B cell (primary cell): ENCODE results near the gene CCR5AS.

Experiments used
- ATAC-seq: fragments of 200-7000 bp; cut with Tn5 transposase; one replicate; pipeline ENCODE4 v1.10.0; 2021; ENCODE audit warnings: low read depth, mild to moderate bottlenecking, moderate number of reproducible peaks, moderate library complexity
- CTCF ChIA-PET: fragments of 350-600 bp; sonication (Branson Sonifier 250); formaldehyde crosslinking; loops from one replicate; lab custom pipeline; 2021; ENCODE audit warnings: antibody characterized with exemption, inconsistent platforms; lab: Charles Lee
- POLR2A ChIA-PET: fragments of 350-600 bp; sonication (Branson Sonifier 250); formaldehyde crosslinking; loops from one replicate; lab custom pipeline; 2021; ENCODE audit warnings: antibody characterized with exemption; lab: Charles Lee
- DNase-seq: peaks from one replicate; pipeline ENCODE4 v3.0.0; 2013
- H2AFZ ChIP-seq: 2 replicates; pipeline ENCODE4 v1.6.1; 2012; ENCODE audit warnings: mild to moderate bottlenecking, low read depth, low read length; ENCODE audit not compliant: insufficient read depth, poor library complexity, severe bottlenecking
- H3K27ac ChIP-seq, 2 donors: 1 replicate in 1 of 2; 2 replicates in 1 of 2; pipeline ENCODE4 v1.5.1; 2012 to 2013; ENCODE audit warnings: low read length in 2 of 2, mild to moderate bottlenecking in 2 of 2, moderate library complexity in 1 of 2
- H3K27me3 ChIP-seq, 4 experiments: fragments of 200-600 bp in 1 of 4; sonication (generic) in 1 of 4; replicated peaks in 1 of 4; 1 replicate in 2 of 4; 2 replicates in 2 of 4; pipeline versions ENCODE4 v1.6.1 to v1.7.0; 2013 to 2016; ENCODE audit warnings: low read length in 3 of 4, mild to moderate bottlenecking in 2 of 4, mixed read lengths in 1 of 4, moderate library complexity in 1 of 4; ENCODE audit not compliant: insufficient read depth in 4 of 4, control insufficient read depth in 3 of 4; ENCODE audit errors: control extremely low read depth in 1 of 4
- H3K36me3 ChIP-seq, 2 experiments: replicated peaks in 1 of 2; 1 replicate in 1 of 2; 2 replicates in 1 of 2; pipeline versions ENCODE4 v1.6.1 to v1.7.1; 2013; ENCODE audit warnings: low read length in 1 of 2; ENCODE audit not compliant: insufficient read depth in 2 of 2, control insufficient read depth in 1 of 2; ENCODE audit errors: control extremely low read depth in 1 of 2, extremely low read depth in 1 of 2
- H3K4me1 ChIP-seq, 2 donors: fragments of 200-600 bp in 1 of 2; sonication (generic) in 1 of 2; 1 replicate in 1 of 2; 2 replicates in 1 of 2; pipeline versions ENCODE4 v1.5.1 to v1.6.1; 2013 to 2017; ENCODE audit warnings: low read length in 2 of 2; ENCODE audit not compliant: control insufficient read depth in 2 of 2, insufficient read depth in 2 of 2
- H3K4me2 ChIP-seq: replicated peaks from 2 replicates; pipeline ENCODE3; 2012; ENCODE audit warnings: mild to moderate bottlenecking, low read depth, low read length; ENCODE audit not compliant: poor library complexity, severe bottlenecking
- H3K4me3 ChIP-seq, 5 experiments: fragments of 200-600 bp in 1 of 5; sonication (generic) in 1 of 5; 1 replicate in 3 of 5; 2 replicates in 2 of 5; pipeline versions ENCODE4 v1.5.1 to v1.7.0; 2011 to 2016; ENCODE audit warnings: low read length in 4 of 5, mild to moderate bottlenecking in 4 of 5, low read depth in 2 of 5, control low read depth in 1 of 5, moderate library complexity in 1 of 5; ENCODE audit not compliant: insufficient read depth in 1 of 5; ENCODE audit errors: control extremely low read depth in 1 of 5, extremely low read depth in 1 of 5
- H3K79me2 ChIP-seq: fragments of 200-600 bp; sonication (generic); one replicate; pipeline ENCODE4 v1.6.0; 2016; ENCODE audit warnings: low read length; ENCODE audit not compliant: control insufficient read depth, insufficient read depth
- H3K9ac ChIP-seq: fragments of 200-600 bp; sonication (generic); 2 replicates; pipeline ENCODE4 v1.6.1; 2017; ENCODE audit warnings: mild to moderate bottlenecking, low read length, moderate library complexity
- H3K9me3 ChIP-seq, 3 donors: one replicate each; pipeline versions ENCODE4 v1.6.1 to v1.7.1; 2013; ENCODE audit warnings: low read length in 2 of 3; ENCODE audit not compliant: control insufficient read depth in 2 of 3, insufficient read depth in 1 of 3; ENCODE audit errors: control extremely low read depth in 1 of 3
- H4K20me1 ChIP-seq: 2 replicates; pipeline ENCODE4 v1.6.0; 2012; ENCODE audit warnings: mild to moderate bottlenecking, low read length; ENCODE audit not compliant: insufficient read depth, control insufficient read depth, poor library complexity, severe bottlenecking
- H3K27ac Mint-ChIP-seq: one replicate; pipeline ENCODE4 v1.8.0; 2021; ENCODE audit warnings: mixed read lengths
- H3K27me3 Mint-ChIP-seq: one replicate; pipeline ENCODE4 v1.8.0; 2021; ENCODE audit warnings: mixed read lengths
- H3K4me1 Mint-ChIP-seq: one replicate; pipeline ENCODE4 v1.8.0; 2021; ENCODE audit warnings: mixed read lengths
- H3K4me3 Mint-ChIP-seq: one replicate; pipeline ENCODE4 v1.8.0; 2021; ENCODE audit warnings: mixed read lengths
- H3K9me3 Mint-ChIP-seq: one replicate; pipeline ENCODE4 v1.8.0; 2022; ENCODE audit warnings: mixed read lengths; ENCODE audit not compliant: insufficient read depth
- CTCF ChIP-seq: fragments of 200-600 bp; IDR thresholded peaks from one replicate; pipeline ENCODE4 v1.8.0; 2022; ENCODE audit warnings: antibody characterized with exemption, mild to moderate bottlenecking
- EZH2 ChIP-seq: IDR thresholded peaks from 2 replicates; pipeline ENCODE4 v1.6.1; 2012; ENCODE audit warnings: borderline replicate concordance, low read depth, mild to moderate bottlenecking, moderate library complexity, low read length; ENCODE audit not compliant: insufficient read depth, poor library complexity, severe bottlenecking
- WGBS: methylation state at CpG from one replicate; pipeline ENCODE4 v1.1.5; 2013; ENCODE audit warnings: missing lambda C conversion rate; ENCODE audit not compliant: insufficient coverage; 5-methylcytosine and 5-hydroxymethylcytosine counted together
- intact Hi-C: fragments of 100-400 bp; cut with micrococcal nuclease; formaldehyde crosslinking; loops from one replicate; pipeline ENCODE4 v1.10.0; 2022

CCR5AS gene

GRCh38 chr3:46399098-46399497 lies 7.8 kb downstream of the CCR5AS start:
- Histone ChIP-seq H3K27me3 (no peaks in the 10 kb centered on the region), H2AFZ (no peak overlapping the region), H3K4me3 (no peak overlapping the region), H3K9me3 (no peaks in the 10 kb centered on the region), H3K79me2 (no peaks in the 10 kb centered on the region), H3K27ac (no peak overlapping the region), H3K36me3 (no peaks in the 10 kb centered on the region), H3K4me1 (peaks cover 10 to 16% of the 10 kb centered on the region in 2 donors), H3K4me2 (no peak overlapping the region), H3K9ac (no peak overlapping the region), H4K20me1 (no peaks in the 10 kb centered on the region)
- intact Hi-C loops: no loop called here
- TF ChIP-seq CTCF (no peak), EZH2 (no peak)
- Mint-ChIP-seq H3K27ac (no peak overlapping the region), H3K27me3 (no peaks in the 10 kb centered on the region), H3K9me3 (peaks cover 3% of the 10 kb centered on the region), H3K4me3 (no peak overlapping the region), H3K4me1 (peaks cover 24% of the 10 kb centered on the region)
- WGBS: 100% methylated on average over 2 of the region's 2 CpGs
- ATAC-seq (no peak), DNase-seq (no peak)
- ChIA-PET CTCF (interaction anchor here (1.3 to 1.4 kb wide), 2 partner anchors 10 to 304 kb away, joined by 3 read pairs; no protein-coding TSS in a partner anchor), POLR2A (no interaction called here)

GRCh38 chr3:46398186-46398955 lies 8.5 kb downstream of the CCR5AS start:
- TF ChIP-seq CTCF (no peak), EZH2 (no peak)
- Histone ChIP-seq H3K27me3 (no peaks in the 10 kb centered on the region), H2AFZ (no peak overlapping the region), H3K4me3 (no peak overlapping the region), H3K4me2 (no peak overlapping the region), H3K9ac (no peak overlapping the region), H3K4me1 (peaks cover 10 to 16% of the 10 kb centered on the region in 2 donors), H3K36me3 (no peaks in the 10 kb centered on the region), H3K9me3 (no peaks in the 10 kb centered on the region), H4K20me1 (no peaks in the 10 kb centered on the region), H3K79me2 (no peaks in the 10 kb centered on the region), H3K27ac (no peak overlapping the region)
- no peak overlapping the region for H3K4me3 Mint-ChIP-seq
- intact Hi-C loops: no loop called here
- no peak for DNase-seq
- WGBS: 94% methylated on average over 3 of the region's 6 CpGs
- H3K9me3 Mint-ChIP-seq: peaks cover 3% of the 10 kb centered on the region
- ATAC-seq: no peak
- ChIA-PET POLR2A (no interaction called here), CTCF (interaction anchor here (1.3 kb wide), 1 partner anchor 9 kb away, joined by 3 read pairs; no protein-coding TSS in a partner anchor)
- no peaks in the 10 kb centered on the region for H3K27me3 Mint-ChIP-seq
- no peak overlapping the region for H3K27ac Mint-ChIP-seq
- peaks cover 24% of the 10 kb centered on the region for H3K4me1 Mint-ChIP-seq
